B cell (primary cell): ENCODE results near the gene SHISAL2A. TPM values are rescaled to one million over a fixed set of nuclear protein-coding genes. Genes with fewer than 3 reads are reported as not detected.

Source experiments
- ATAC-seq: fragments of 200-7000 bp; cut with Tn5 transposase; one replicate; pipeline ENCODE4 v1.10.0; 2021; ENCODE audit warnings: low read depth, mild to moderate bottlenecking, moderate number of reproducible peaks, moderate library complexity
- CTCF ChIA-PET: fragments of 350-600 bp; sonication (Branson Sonifier 250); formaldehyde crosslinking; loops from one replicate; lab custom pipeline; 2021; ENCODE audit warnings: antibody characterized with exemption, inconsistent platforms; lab: Charles Lee
- POLR2A ChIA-PET: fragments of 350-600 bp; sonication (Branson Sonifier 250); formaldehyde crosslinking; loops from one replicate; lab custom pipeline; 2021; ENCODE audit warnings: antibody characterized with exemption; lab: Charles Lee
- DNase-seq: peaks from one replicate; pipeline ENCODE4 v3.0.0; 2013
- H2AFZ ChIP-seq: 2 replicates; pipeline ENCODE4 v1.6.1; 2012; ENCODE audit warnings: mild to moderate bottlenecking, low read depth, low read length; ENCODE audit not compliant: insufficient read depth, poor library complexity, severe bottlenecking
- H3K27ac ChIP-seq, 2 donors: 1 replicate in 1 of 2; 2 replicates in 1 of 2; pipeline ENCODE4 v1.5.1; 2012 to 2013; ENCODE audit warnings: low read length in 2 of 2, mild to moderate bottlenecking in 2 of 2, moderate library complexity in 1 of 2
- H3K27me3 ChIP-seq, 4 experiments: fragments of 200-600 bp in 1 of 4; sonication (generic) in 1 of 4; replicated peaks in 1 of 4; 1 replicate in 2 of 4; 2 replicates in 2 of 4; pipeline versions ENCODE4 v1.6.1 to v1.7.0; 2013 to 2016; ENCODE audit warnings: low read length in 3 of 4, mild to moderate bottlenecking in 2 of 4, mixed read lengths in 1 of 4, moderate library complexity in 1 of 4; ENCODE audit not compliant: insufficient read depth in 4 of 4, control insufficient read depth in 3 of 4; ENCODE audit errors: control extremely low read depth in 1 of 4
- H3K36me3 ChIP-seq, 2 experiments: replicated peaks in 1 of 2; 1 replicate in 1 of 2; 2 replicates in 1 of 2; pipeline versions ENCODE4 v1.6.1 to v1.7.1; 2013; ENCODE audit warnings: low read length in 1 of 2; ENCODE audit not compliant: insufficient read depth in 2 of 2, control insufficient read depth in 1 of 2; ENCODE audit errors: control extremely low read depth in 1 of 2, extremely low read depth in 1 of 2
- H3K4me1 ChIP-seq, 2 donors: fragments of 200-600 bp in 1 of 2; sonication (generic) in 1 of 2; 1 replicate in 1 of 2; 2 replicates in 1 of 2; pipeline versions ENCODE4 v1.5.1 to v1.6.1; 2013 to 2017; ENCODE audit warnings: low read length in 2 of 2; ENCODE audit not compliant: control insufficient read depth in 2 of 2, insufficient read depth in 2 of 2
- H3K4me2 ChIP-seq: replicated peaks from 2 replicates; pipeline ENCODE3; 2012; ENCODE audit warnings: mild to moderate bottlenecking, low read depth, low read length; ENCODE audit not compliant: poor library complexity, severe bottlenecking
- H3K4me3 ChIP-seq, 5 experiments: fragments of 200-600 bp in 1 of 5; sonication (generic) in 1 of 5; 1 replicate in 3 of 5; 2 replicates in 2 of 5; pipeline versions ENCODE4 v1.5.1 to v1.7.0; 2011 to 2016; ENCODE audit warnings: low read length in 4 of 5, mild to moderate bottlenecking in 4 of 5, low read depth in 2 of 5, control low read depth in 1 of 5, moderate library complexity in 1 of 5; ENCODE audit not compliant: insufficient read depth in 1 of 5; ENCODE audit errors: control extremely low read depth in 1 of 5, extremely low read depth in 1 of 5
- H3K79me2 ChIP-seq: fragments of 200-600 bp; sonication (generic); one replicate; pipeline ENCODE4 v1.6.0; 2016; ENCODE audit warnings: low read length; ENCODE audit not compliant: control insufficient read depth, insufficient read depth
- H3K9ac ChIP-seq: fragments of 200-600 bp; sonication (generic); 2 replicates; pipeline ENCODE4 v1.6.1; 2017; ENCODE audit warnings: mild to moderate bottlenecking, low read length, moderate library complexity
- H3K9me3 ChIP-seq, 3 donors: one replicate each; pipeline versions ENCODE4 v1.6.1 to v1.7.1; 2013; ENCODE audit warnings: low read length in 2 of 3; ENCODE audit not compliant: control insufficient read depth in 2 of 3, insufficient read depth in 1 of 3; ENCODE audit errors: control extremely low read depth in 1 of 3
- H4K20me1 ChIP-seq: 2 replicates; pipeline ENCODE4 v1.6.0; 2012; ENCODE audit warnings: mild to moderate bottlenecking, low read length; ENCODE audit not compliant: insufficient read depth, control insufficient read depth, poor library complexity, severe bottlenecking
- H3K27ac Mint-ChIP-seq: one replicate; pipeline ENCODE4 v1.8.0; 2021; ENCODE audit warnings: mixed read lengths
- H3K27me3 Mint-ChIP-seq: one replicate; pipeline ENCODE4 v1.8.0; 2021; ENCODE audit warnings: mixed read lengths
- H3K4me1 Mint-ChIP-seq: one replicate; pipeline ENCODE4 v1.8.0; 2021; ENCODE audit warnings: mixed read lengths
- H3K4me3 Mint-ChIP-seq: one replicate; pipeline ENCODE4 v1.8.0; 2021; ENCODE audit warnings: mixed read lengths
- H3K9me3 Mint-ChIP-seq: one replicate; pipeline ENCODE4 v1.8.0; 2022; ENCODE audit warnings: mixed read lengths; ENCODE audit not compliant: insufficient read depth
- EZH2 ChIP-seq: IDR thresholded peaks from 2 replicates; pipeline ENCODE4 v1.6.1; 2012; ENCODE audit warnings: borderline replicate concordance, low read depth, mild to moderate bottlenecking, moderate library complexity, low read length; ENCODE audit not compliant: insufficient read depth, poor library complexity, severe bottlenecking
- WGBS: methylation state at CpG from one replicate; pipeline ENCODE4 v1.1.5; 2013; ENCODE audit warnings: missing lambda C conversion rate; ENCODE audit not compliant: insufficient coverage; 5-methylcytosine and 5-hydroxymethylcytosine counted together
- intact Hi-C: fragments of 100-400 bp; cut with micrococcal nuclease; formaldehyde crosslinking; loops from one replicate; pipeline ENCODE4 v1.10.0; 2022
- polyA plus RNA-seq: library from polyadenylated mRNA; depleted of rRNA; stranded (reverse); fragments of >200 nt; gene quantifications from 2 replicates; pipeline ENCODE4 v1.2.3, GENCODE V29; 2012
- total RNA-seq, 2 donors: library from RNA; stranded (reverse); fragments of 120-200 nt in 1 of 2; gene quantifications; 1 replicate in 1 of 2; 2 replicates in 1 of 2; pipeline versions ENCODE4 v1.2.3 to v1.2.4, GENCODE V29; 2013 to 2022
- TF ChIP-seq, protein P1 (sequence below): fragments of 200-600 bp; IDR thresholded peaks from one replicate; pipeline ENCODE4 v1.8.0; 2022; ENCODE audit warnings: antibody characterized with exemption, mild to moderate bottlenecking

Gene SHISAL2A
- total and polyA plus RNA-seq, 2 donors (not counting 1 experiment from before 2014, with no cell fraction given), result 63.3 to 91.0 TPM

DNA sequence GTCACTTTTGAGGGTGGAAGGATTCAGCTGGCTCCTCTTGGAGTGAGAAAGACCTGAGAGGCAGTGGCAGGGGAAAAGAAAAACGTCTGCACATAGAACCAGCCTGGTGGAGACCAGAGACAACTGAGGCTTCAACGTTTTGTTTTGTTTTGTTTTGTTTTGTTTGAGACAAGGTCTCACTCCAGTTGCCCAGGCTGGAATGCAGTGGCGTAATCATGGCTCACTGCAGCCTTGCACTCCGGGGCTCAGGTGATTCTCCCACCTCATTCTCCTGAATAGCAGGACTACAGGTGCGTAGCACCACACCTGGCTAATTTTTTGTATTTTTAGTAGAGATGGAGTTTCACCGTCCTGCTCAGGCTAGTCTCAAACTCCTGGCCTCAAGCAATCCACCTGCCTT is 12.3 kb downstream of the SHISAL2A start:
- WGBS, result 76% methylated on average over 4 of the region's 6 CpGs
- Mint-ChIP-seq H3K27ac (peak overlapping the region; percentile 67), H3K4me1 (peaks cover 56% of the 10 kb centered on the region), H3K9me3 (peaks cover 5% of the 10 kb centered on the region), H3K4me3 (no peak overlapping the region), H3K27me3 (no peaks in the 10 kb centered on the region)
- no peak overlapping the region for H3K4me3 ChIP-seq
- intact Hi-C loops, result loop anchor here (1.0 kb wide), 1 partner anchor 15 kb away; no protein-coding TSS in a partner anchor
- TF ChIP-seq, protein P1, sequence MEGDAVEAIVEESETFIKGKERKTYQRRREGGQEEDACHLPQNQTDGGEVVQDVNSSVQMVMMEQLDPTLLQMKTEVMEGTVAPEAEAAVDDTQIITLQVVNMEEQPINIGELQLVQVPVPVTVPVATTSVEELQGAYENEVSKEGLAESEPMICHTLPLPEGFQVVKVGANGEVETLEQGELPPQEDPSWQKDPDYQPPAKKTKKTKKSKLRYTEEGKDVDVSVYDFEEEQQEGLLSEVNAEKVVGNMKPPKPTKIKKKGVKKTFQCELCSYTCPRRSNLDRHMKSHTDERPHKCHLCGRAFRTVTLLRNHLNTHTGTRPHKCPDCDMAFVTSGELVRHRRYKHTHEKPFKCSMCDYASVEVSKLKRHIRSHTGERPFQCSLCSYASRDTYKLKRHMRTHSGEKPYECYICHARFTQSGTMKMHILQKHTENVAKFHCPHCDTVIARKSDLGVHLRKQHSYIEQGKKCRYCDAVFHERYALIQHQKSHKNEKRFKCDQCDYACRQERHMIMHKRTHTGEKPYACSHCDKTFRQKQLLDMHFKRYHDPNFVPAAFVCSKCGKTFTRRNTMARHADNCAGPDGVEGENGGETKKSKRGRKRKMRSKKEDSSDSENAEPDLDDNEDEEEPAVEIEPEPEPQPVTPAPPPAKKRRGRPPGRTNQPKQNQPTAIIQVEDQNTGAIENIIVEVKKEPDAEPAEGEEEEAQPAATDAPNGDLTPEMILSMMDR, result no peak
- no peak for TF ChIP-seq EZH2
- ATAC-seq, result no peak
- no peak overlapping the region for H2AFZ ChIP-seq
- ChIA-PET CTCF (interaction anchor here (0.7 to 1.5 kb wide), 2 partner anchors 12 to 736 kb away, joined by 3 to 5 read pairs; partner anchors contain the start of gene SHISAL2A), POLR2A (no interaction called here)
- peak overlapping the region in 1 of 2 donors; percentile 31 for H3K27ac ChIP-seq
- peaks cover 0 to 5% (median 0%) of the 10 kb centered on the region in 3 donors for H3K9me3 ChIP-seq
- no peaks in the 10 kb centered on the region for H3K27me3 ChIP-seq
- DNase-seq, result no peak
- peaks cover 55% of the 10 kb centered on the region for H3K79me2 ChIP-seq
- no peak overlapping the region for H3K4me2 ChIP-seq
- H3K4me1 ChIP-seq, result peaks cover 19 to 29% of the 10 kb centered on the region in 2 donors
- H3K9ac ChIP-seq, result no peak overlapping the region
- H4K20me1 ChIP-seq, result no peaks in the 10 kb centered on the region
- H3K36me3 ChIP-seq, result peaks cover 6 to 44% of the 10 kb centered on the region in 2 experiments

DNA sequence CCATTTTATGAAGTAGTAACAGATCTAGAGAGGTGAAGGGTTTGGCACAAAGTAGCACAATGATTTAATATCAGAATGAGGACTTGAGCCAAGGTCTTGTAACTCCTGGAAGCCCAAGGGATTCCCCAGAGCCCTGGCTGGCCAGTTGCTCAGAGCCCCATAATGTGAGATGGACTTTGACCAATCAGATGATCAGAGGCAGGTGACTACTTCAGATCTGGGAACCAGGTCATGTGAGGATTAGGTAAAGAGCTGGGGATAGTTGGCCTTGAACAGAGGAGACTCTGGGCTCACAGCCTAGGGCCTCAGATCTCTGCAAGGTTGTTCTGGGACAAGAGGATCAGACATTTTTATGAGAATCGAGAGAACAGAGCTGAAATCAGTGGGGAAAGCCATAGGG is 18.9 kb downstream of the SHISAL2A start:
- intact Hi-C loops, result no loop called here

More for the DNA sequence above, 18.9 kb downstream of the SHISAL2A start:
- H3K9me3 Mint-ChIP-seq, result no peaks in the 10 kb centered on the region
- H3K27ac Mint-ChIP-seq, result peak overlapping the region; percentile 79
- H3K9ac ChIP-seq, result no peak overlapping the region
- TF ChIP-seq, protein P1, result no peak
- TF ChIP-seq EZH2, result no peak
- H3K27me3 Mint-ChIP-seq, result no peaks in the 10 kb centered on the region
- POLR2A ChIA-PET, result interaction anchor here (0.9 kb wide), 1 partner anchor 10 kb away, joined by 3 read pairs; no protein-coding TSS in a partner anchor
- no peak overlapping the region for H3K4me3 ChIP-seq
- peaks cover 26% of the 10 kb centered on the region for H3K4me1 Mint-ChIP-seq
- no peak overlapping the region for H3K4me2 ChIP-seq
- no peak overlapping the region for H3K4me3 Mint-ChIP-seq
- no peak overlapping the region for H3K27ac ChIP-seq
- no peaks in the 10 kb centered on the region for H4K20me1 ChIP-seq
- DNase-seq (no peak), ATAC-seq (no peak)
- no CpG with 5 or more reads among the region's 1 CpG for WGBS
- H3K36me3 ChIP-seq, result peaks cover 11 to 45% of the 10 kb centered on the region in 2 experiments
- H3K27me3 ChIP-seq, result no peaks in the 10 kb centered on the region
- CTCF ChIA-PET, result no interaction called here
- H3K4me1 ChIP-seq, result peaks cover 0 to under 1% of the 10 kb centered on the region in 2 donors
- peaks cover 0 to 2% (median 0%) of the 10 kb centered on the region in 3 donors for H3K9me3 ChIP-seq
- H3K79me2 ChIP-seq, result peaks cover 19% of the 10 kb centered on the region
- no peak overlapping the region for H2AFZ ChIP-seq
